CD4-positive, CD25-positive, alpha-beta regulatory T cell (primary cell): ENCODE measurements around the gene CRACDL. TPM values are rescaled to one million over a fixed set of nuclear protein-coding genes. Genes with fewer than 3 reads are reported as not detected.
"Not testable (repeated sequence)": the region's sequence is repeated elsewhere in the genome, so short reads cannot be mapped to it uniquely, and the experiment has no call there.

ENCODE experiments used
- ATAC-seq, 2 donors: fragments of 150-1000 bp; cut with Tn5 transposase; one replicate each; pipeline ENCODE4 v1.10.0; 2021; ENCODE audit warnings: low read depth in 2 of 2, moderate number of reproducible peaks in 2 of 2, moderate library complexity in 1 of 2
- DNase-seq, 3 donors: peaks; one replicate each; pipeline versions ENCODE4 v3.0.0 to v3.0.0-alpha.2; 2012 to 2022; ENCODE audit warnings: mixed read lengths in 1 of 3
- H3K27ac ChIP-seq: one replicate; pipeline ENCODE4 v1.7.0; 2013; ENCODE audit warnings: mild to moderate bottlenecking, low read length; ENCODE audit not compliant: insufficient read depth, poor library complexity, severe bottlenecking
- H3K27me3 ChIP-seq: one replicate; pipeline ENCODE4 v1.7.0; 2013; ENCODE audit warnings: low read length; ENCODE audit not compliant: control insufficient read depth, insufficient read depth
- H3K36me3 ChIP-seq: one replicate; pipeline ENCODE4 v1.7.0; 2013; ENCODE audit warnings: mild to moderate bottlenecking, low read length, moderate library complexity; ENCODE audit not compliant: control insufficient read depth, insufficient read depth
- H3K4me1 ChIP-seq: 2 replicates; pipeline ENCODE4 v1.7.0; 2013; ENCODE audit warnings: mild to moderate bottlenecking, low read length; ENCODE audit not compliant: insufficient read depth, control insufficient read depth, poor library complexity, severe bottlenecking
- H3K4me3 ChIP-seq: one replicate; pipeline ENCODE4 v1.7.0; 2013; ENCODE audit warnings: low read depth, mild to moderate bottlenecking, low read length, moderate library complexity
- H3K9me3 ChIP-seq, 2 experiments: 1 replicate in 1 of 2; 2 replicates in 1 of 2; pipeline ENCODE4 v1.7.0; 2013; ENCODE audit warnings: low read length in 2 of 2, mild to moderate bottlenecking in 1 of 2, moderate library complexity in 1 of 2; ENCODE audit not compliant: control insufficient read depth in 2 of 2
- H3K27ac Mint-ChIP-seq, 3 donors: one replicate each; pipeline ENCODE4 v1.8.0; 2020 to 2022; ENCODE audit warnings: mild to moderate bottlenecking in 3 of 3, mixed read lengths in 3 of 3, moderate library complexity in 2 of 3
- H3K27me3 Mint-ChIP-seq: one replicate; pipeline ENCODE4 v1.8.0; 2022; ENCODE audit warnings: mild to moderate bottlenecking, mixed read lengths
- H3K36me3 Mint-ChIP-seq: one replicate; pipeline ENCODE4 v1.8.0; 2020; ENCODE audit warnings: mixed read lengths
- H3K4me1 Mint-ChIP-seq, 4 donors: one replicate each; pipeline ENCODE4 v1.8.0; 2020 to 2022; ENCODE audit warnings: mixed read lengths in 4 of 4, mild to moderate bottlenecking in 1 of 4
- H3K4me3 Mint-ChIP-seq, 4 donors: one replicate each; pipeline ENCODE4 v1.8.0; 2020 to 2022; ENCODE audit warnings: mild to moderate bottlenecking in 4 of 4, mixed read lengths in 4 of 4, moderate library complexity in 3 of 4
- H3K9me3 Mint-ChIP-seq, 7 donors: one replicate each; pipeline ENCODE4 v1.8.0; 2020 to 2022; ENCODE audit warnings: mixed read lengths in 7 of 7, mild to moderate bottlenecking in 3 of 7, moderate library complexity in 2 of 7
- polyA plus RNA-seq, 4 donors: library from polyadenylated mRNA; unstranded; fragments of 300-500 nt; fragmentation: Illumina TruSeq; gene quantifications; one replicate each; pipeline ENCODE4 v1.2.3, GENCODE V29; 2021
- total RNA-seq: library from RNA; stranded (reverse); gene quantifications from one replicate; pipeline ENCODE4 v1.2.3, GENCODE V29; 2022

CRACDL gene
- total and polyA plus RNA-seq, 5 donors from 2014 or later = 0.10 to 0.18 (median 0.16) TPM

- no peaks in the 10 kb centered on the region for H3K27me3 ChIP-seq
- DNase-seq (no peak), ATAC-seq (no peak)
- H3K4me3 Mint-ChIP-seq = peak overlapping the region in 1 of 4 donors; percentile 17
- no peaks in the 10 kb centered on the region for H3K36me3 Mint-ChIP-seq
- peaks cover 16 to 36% (median 22%) of the 10 kb centered on the region in 4 donors for H3K4me1 Mint-ChIP-seq
- H3K4me1 ChIP-seq = peaks cover 19% of the 10 kb centered on the region
- H3K27ac ChIP-seq = no peak overlapping the region
- peaks cover 30% of the 10 kb centered on the region for H3K27me3 Mint-ChIP-seq
- peak overlapping the region in 1 of 3 donors; percentile 61 for H3K27ac Mint-ChIP-seq
- H3K9me3 ChIP-seq = no peaks in the 10 kb centered on the region
- H3K9me3 Mint-ChIP-seq = peaks cover 0 to 3% (median 0%) of the 10 kb centered on the region in 7 donors
- H3K4me3 ChIP-seq = no peak overlapping the region
- H3K36me3 ChIP-seq = no peaks in the 10 kb centered on the region
Observed at GRCh38 chr2:98753801-98754200, 182.2 kb downstream of the CRACDL start.

GRCh38 chr2:98752711-98753110, 183.3 kb downstream of the CRACDL start:
- not testable (repeated sequence) for H3K4me3 ChIP-seq, H3K9me3 ChIP-seq, DNase-seq, H3K36me3 ChIP-seq, H3K27ac ChIP-seq, H3K4me3 Mint-ChIP-seq, ATAC-seq, H3K27me3 ChIP-seq, H3K36me3 Mint-ChIP-seq, H3K9me3 Mint-ChIP-seq
- peaks cover 16% of the 10 kb centered on the region for H3K4me1 ChIP-seq
- H3K4me1 Mint-ChIP-seq = peaks cover 9 to 35% (median 16%) of the 10 kb centered on the region in 4 donors
- peaks cover 27% of the 10 kb centered on the region for H3K27me3 Mint-ChIP-seq
- peak overlapping the region in 1 of 3 donors; percentile 12 for H3K27ac Mint-ChIP-seq

- H3K4me1 ChIP-seq = peaks cover 8% of the 10 kb centered on the region
- H3K9me3 ChIP-seq = no peaks in the 10 kb centered on the region
- Mint-ChIP-seq H3K27me3 (peaks cover 25% of the 10 kb centered on the region), H3K9me3 (peaks cover 0 to 3% (median 0%) of the 10 kb centered on the region in 7 donors), H3K4me3 (no peak overlapping the region), H3K36me3 (no peaks in the 10 kb centered on the region), H3K27ac (peak overlapping the region in 2 of 3 donors; percentile 31 to 39), H3K4me1 (peaks cover 4 to 28% (median 11%) of the 10 kb centered on the region in 4 donors)
- H3K4me3 ChIP-seq = no peak overlapping the region
- H3K27ac ChIP-seq = no peak overlapping the region
- no peaks in the 10 kb centered on the region for H3K27me3 ChIP-seq
- no peaks in the 10 kb centered on the region for H3K36me3 ChIP-seq
- ATAC-seq (no peak), DNase-seq (no peak)
Observed at GRCh38 chr2:98751748-98752147, 184.3 kb downstream of the CRACDL start.

DNA sequence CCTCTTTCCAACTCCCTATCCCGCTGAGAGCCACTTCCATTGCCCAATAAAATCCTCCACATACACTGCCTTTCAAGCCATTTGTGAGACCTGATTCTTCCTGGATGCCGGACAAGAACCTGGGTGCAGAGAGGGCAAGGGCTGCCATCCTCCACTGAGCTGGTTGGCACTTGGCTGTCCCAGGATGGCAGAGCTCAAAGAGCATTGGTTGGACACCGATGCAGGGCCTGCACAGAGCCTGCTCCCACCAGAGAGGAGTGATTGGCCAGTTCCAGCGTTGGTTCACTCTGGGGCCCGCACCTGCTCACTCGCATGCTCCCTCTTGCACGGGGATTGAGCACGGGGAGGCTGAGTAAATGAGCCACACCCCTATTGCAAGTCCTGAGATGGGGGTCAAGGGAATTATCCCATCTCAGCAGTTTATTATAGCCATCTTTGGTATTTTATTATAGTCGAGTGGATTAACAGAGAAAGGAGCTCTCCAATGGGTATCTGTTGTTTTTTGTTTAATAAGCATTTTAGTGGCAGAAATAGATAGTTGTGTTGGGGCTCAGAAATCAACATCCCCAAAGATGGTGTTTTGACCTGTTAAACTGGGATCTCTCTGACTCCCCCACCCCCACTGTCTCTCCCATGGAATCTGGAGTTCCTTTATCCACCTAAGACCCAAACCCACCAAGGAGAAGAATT, 185.3 kb downstream of the CRACDL start:
- DNase-seq (no peak), ATAC-seq (no peak)
- peaks cover 0 to 3% (median 0%) of the 10 kb centered on the region in 7 donors for H3K9me3 Mint-ChIP-seq
- peaks cover 4 to 24% (median 11%) of the 10 kb centered on the region in 4 donors for H3K4me1 Mint-ChIP-seq
- Histone ChIP-seq H3K27ac (no peak overlapping the region), H3K9me3 (no peaks in the 10 kb centered on the region), H3K36me3 (no peaks in the 10 kb centered on the region), H3K4me3 (no peak overlapping the region), H3K4me1 (peaks cover 8% of the 10 kb centered on the region), H3K27me3 (no peaks in the 10 kb centered on the region)
- H3K36me3 Mint-ChIP-seq = no peaks in the 10 kb centered on the region
- no peak overlapping the region for H3K27ac Mint-ChIP-seq
- no peak overlapping the region for H3K4me3 Mint-ChIP-seq
- peaks cover 24% of the 10 kb centered on the region for H3K27me3 Mint-ChIP-seq

- Mint-ChIP-seq H3K27ac (peak overlapping the region; percentile 72 to 90 (median 84)), H3K4me1 (peaks cover 2 to 40% (median 17%) of the 10 kb centered on the region in 4 donors), H3K36me3 (no peaks in the 10 kb centered on the region), H3K9me3 (peaks cover 0 to 3% (median 0%) of the 10 kb centered on the region in 7 donors), H3K27me3 (peaks cover 11% of the 10 kb centered on the region), H3K4me3 (no peak overlapping the region)
- H3K27ac ChIP-seq = no peak overlapping the region
- ATAC-seq = peak in 1 of 2 donors; percentile 64
- no peaks in the 10 kb centered on the region for H3K36me3 ChIP-seq
- DNase-seq = no peak
- peaks cover 8% of the 10 kb centered on the region for H3K4me1 ChIP-seq
- no peaks in the 10 kb centered on the region for H3K27me3 ChIP-seq
- H3K4me3 ChIP-seq = no peak overlapping the region
- no peaks in the 10 kb centered on the region for H3K9me3 ChIP-seq
Observed at GRCh38 chr2:98749066-98749450, 187.0 kb downstream of the CRACDL start.

GRCh38 chr2:98748292-98749065, 187.5 kb downstream of the CRACDL start:
- no peak for DNase-seq
- H3K9me3 Mint-ChIP-seq = peaks cover 0 to 3% (median 0%) of the 10 kb centered on the region in 7 donors
- Histone ChIP-seq H3K27me3 (no peaks in the 10 kb centered on the region), H3K36me3 (no peaks in the 10 kb centered on the region), H3K9me3 (no peaks in the 10 kb centered on the region), H3K27ac (no peak overlapping the region), H3K4me3 (no peak overlapping the region), H3K4me1 (peaks cover 8% of the 10 kb centered on the region)
- H3K4me1 Mint-ChIP-seq = peaks cover 3 to 42% (median 22%) of the 10 kb centered on the region in 4 donors
- peaks cover 6% of the 10 kb centered on the region for H3K27me3 Mint-ChIP-seq
- no peak overlapping the region for H3K4me3 Mint-ChIP-seq
- peak overlapping the region; percentile 72 to 90 (median 84) for H3K27ac Mint-ChIP-seq
- no peaks in the 10 kb centered on the region for H3K36me3 Mint-ChIP-seq
- ATAC-seq = no peak

GRCh38 chr2:98747888-98748287, 188.1 kb downstream of the CRACDL start:
- peaks cover 0 to 2% (median 0%) of the 10 kb centered on the region in 7 donors for H3K9me3 Mint-ChIP-seq
- no peaks in the 10 kb centered on the region for H3K9me3 ChIP-seq
- peaks cover under 1% of the 10 kb centered on the region for H3K27me3 Mint-ChIP-seq
- no peak overlapping the region for H3K27ac Mint-ChIP-seq
- no peaks in the 10 kb centered on the region for H3K36me3 ChIP-seq
- H3K4me3 ChIP-seq = no peak overlapping the region
- H3K4me3 Mint-ChIP-seq = no peak overlapping the region
- no peaks in the 10 kb centered on the region for H3K27me3 ChIP-seq
- peaks cover 3 to 41% (median 22%) of the 10 kb centered on the region in 4 donors for H3K4me1 Mint-ChIP-seq
- ATAC-seq = no peak
- no peaks in the 10 kb centered on the region for H3K36me3 Mint-ChIP-seq
- DNase-seq = no peak
- peaks cover 8% of the 10 kb centered on the region for H3K4me1 ChIP-seq
- no peak overlapping the region for H3K27ac ChIP-seq
